Neural cell (in vitro differentiated cells): ENCODE measurements around the gene CFDP1. TPM values are rescaled to one million over a fixed set of nuclear protein-coding genes. Genes with fewer than 3 reads are reported as not detected.

ENCODE experiments used
- H2AFZ ChIP-seq: fragments of 200-600, 300-800 bp; sonication (generic), shearing (Covaris generic); 2 replicates; pipeline ENCODE4 v1.6.0; 2014; ENCODE audit warnings: low read depth, mild to moderate bottlenecking, antibody characterized with exemption, low read length, moderate library complexity
- H3F3A ChIP-seq: fragments of 200-600 bp; shearing (Covaris generic); 2 replicates; pipeline ENCODE4 v1.6.1; 2016; ENCODE audit warnings: mild to moderate bottlenecking, moderate library complexity, mixed read lengths, antibody characterized with exemption, low read length; ENCODE audit not compliant: insufficient read depth, poor library complexity, severe bottlenecking
- H3K27ac ChIP-seq: fragments of 200-600, 300-800 bp; sonication (generic), shearing (Covaris generic); 2 replicates; pipeline ENCODE4 v1.5.1; 2014; ENCODE audit warnings: mild to moderate bottlenecking, low read length, moderate library complexity
- H3K27me3 ChIP-seq: fragments of 300-800, 200-600 bp; sonication (generic), shearing (Covaris generic); 2 replicates; pipeline ENCODE4 v1.6.0; 2014; ENCODE audit warnings: mild to moderate bottlenecking, low read depth, low read length, moderate library complexity; ENCODE audit not compliant: insufficient read depth
- H3K36me3 ChIP-seq: fragments of 300-800, 200-600 bp; sonication (generic), shearing (Covaris generic); 2 replicates; pipeline ENCODE4 v1.5.1; 2014; ENCODE audit warnings: mild to moderate bottlenecking, antibody characterized with exemption, low read length, moderate library complexity; ENCODE audit not compliant: insufficient read depth
- H3K4me2 ChIP-seq: fragments of 300-800, 200-600 bp; sonication (generic), shearing (Covaris generic); 2 replicates; pipeline ENCODE4 v1.6.0; 2014; ENCODE audit warnings: mild to moderate bottlenecking, low read length
- H3K4me3 ChIP-seq: fragments of 300-800, 200-600 bp; sonication (generic), shearing (Covaris generic); 2 replicates; pipeline ENCODE4 v1.5.1; 2014; ENCODE audit warnings: mild to moderate bottlenecking, low read length, moderate library complexity
- H3K79me2 ChIP-seq: fragments of 200-600 bp; shearing (Covaris generic); replicated peaks from 2 replicates; pipeline ENCODE4 v1.6.0; 2014; ENCODE audit warnings: mild to moderate bottlenecking, low read length, moderate library complexity; ENCODE audit not compliant: insufficient read depth
- H3K9ac ChIP-seq: fragments of 300-800, 200-600 bp; sonication (generic), shearing (Covaris generic); 2 replicates; pipeline ENCODE4 v1.6.1; 2016; ENCODE audit warnings: mild to moderate bottlenecking, low read length, mixed read lengths
- H3K9me2 ChIP-seq: fragments of 200-600 bp; shearing (Covaris generic); 2 replicates; pipeline ENCODE4 v1.6.1; 2016; ENCODE audit warnings: mild to moderate bottlenecking, low read length, mixed read lengths; ENCODE audit not compliant: insufficient read depth
- H3K9me3 ChIP-seq: fragments of 200-600, 300-800 bp; sonication (generic), shearing (Covaris generic); 2 replicates; pipeline ENCODE4 v1.6.1; 2016; ENCODE audit warnings: mild to moderate bottlenecking, mixed run types, low read length, moderate library complexity, mixed read lengths
- H4K20me1 ChIP-seq: fragments of 200-600 bp; shearing (Covaris generic); 2 replicates; pipeline ENCODE4 v1.6.1; 2016; ENCODE audit warnings: mild to moderate bottlenecking, mixed run types; ENCODE audit not compliant: insufficient read depth
- EP300 ChIP-seq: fragments of 450-650 bp; conservative IDR thresholded peaks from 2 replicates; pipeline ENCODE4 v1.6.1; 2014; ENCODE audit warnings: antibody characterized with exemption, mild to moderate bottlenecking, moderate library complexity; ENCODE audit not compliant: poor library complexity, severe bottlenecking
- EZH2 ChIP-seq: fragments of 200-600, 300-800 bp; shearing (Covaris generic), sonication (generic); IDR thresholded peaks from 2 replicates; pipeline ENCODE4 v1.6.1; 2014; ENCODE audit warnings: antibody characterized with exemption, low read length, borderline replicate concordance, mild to moderate bottlenecking; ENCODE audit not compliant: insufficient read depth, poor library complexity, severe bottlenecking
- MXI1 ChIP-seq: fragments of 450-650 bp; conservative IDR thresholded peaks from 2 replicates; pipeline ENCODE4 v1.6.1; 2014; ENCODE audit warnings: antibody characterized with exemption, mild to moderate bottlenecking; ENCODE audit not compliant: poor library complexity, severe bottlenecking
- POLR2AphosphoS5 ChIP-seq: IDR thresholded peaks from 2 replicates; pipeline ENCODE4 v1.6.1; 2012
- RAD21 ChIP-seq: fragments of 450-650 bp; conservative IDR thresholded peaks from 2 replicates; pipeline ENCODE4 v1.6.1; 2014; ENCODE audit warnings: antibody characterized with exemption, mild to moderate bottlenecking, moderate library complexity
- SMC3 ChIP-seq: fragments of 450-650 bp; conservative IDR thresholded peaks from 2 replicates; pipeline ENCODE4 v1.6.1; 2014; ENCODE audit warnings: antibody characterized with exemption, mild to moderate bottlenecking, moderate library complexity; ENCODE audit not compliant: poor library complexity
- TAF1 ChIP-seq: IDR thresholded peaks from 2 replicates; pipeline ENCODE4 v1.6.1; 2012; ENCODE audit warnings: low read depth
- polyA plus RNA-seq: library from polyadenylated mRNA; depleted of rRNA; stranded (reverse); fragments of >200 nt; gene quantifications from 2 replicates; pipeline ENCODE4 v1.2.3, GENCODE V29; 2014
- TF ChIP-seq, protein P1 (sequence below): fragments of 450-650 bp; IDR thresholded peaks from 2 replicates; pipeline ENCODE4 v1.5.1; 2014; ENCODE audit warnings: antibody characterized with exemption, mild to moderate bottlenecking, moderate library complexity; ENCODE audit not compliant: poor library complexity, severe bottlenecking
- TF ChIP-seq, protein P2 (sequence below): IDR thresholded peaks from 2 replicates; pipeline ENCODE4 v1.6.1; 2012; ENCODE audit warnings: borderline replicate concordance

Gene CFDP1
- polyA plus RNA-seq, 1 donor from 2014 or later, result 201 TPM

DNA sequence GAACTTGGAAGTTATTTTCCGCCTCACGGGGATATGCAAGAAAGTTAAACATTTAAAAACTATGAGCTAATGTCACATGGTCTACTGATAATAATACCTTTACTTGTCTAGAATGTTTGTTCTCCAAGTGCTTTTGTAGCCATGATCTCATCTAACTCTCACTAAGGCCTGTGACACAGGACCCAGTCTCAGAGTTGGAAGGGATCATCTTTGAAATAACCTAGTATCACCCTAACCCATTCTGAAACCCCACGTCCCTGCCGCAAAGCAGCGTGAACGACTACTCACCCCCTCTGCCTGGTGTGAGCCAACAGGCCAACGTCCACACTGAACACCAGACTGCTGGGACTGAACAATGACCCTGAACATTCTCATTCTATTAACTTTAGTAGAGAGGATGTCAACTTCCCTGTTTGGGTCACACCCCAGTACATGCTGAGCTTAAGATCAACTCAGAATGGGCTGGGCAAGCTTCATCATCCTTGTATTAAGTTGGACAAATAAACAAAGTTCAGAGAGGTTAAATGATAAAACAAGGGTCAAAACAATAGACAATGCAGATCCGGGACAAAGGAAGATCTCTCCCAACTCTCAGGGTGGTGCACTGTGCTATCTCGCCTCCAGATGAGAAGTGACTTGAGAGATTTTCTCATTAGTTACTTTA lies 127.1 kb downstream of the CFDP1 start:
- TF ChIP-seq SMC3 (no peak), EP300 (no peak)
- no peak overlapping the region for H3K9ac ChIP-seq
- H3K27ac ChIP-seq, result no peak overlapping the region
- no peak overlapping the region for H3K4me2 ChIP-seq
- H3K27me3 ChIP-seq, result no peaks in the 10 kb centered on the region
- no peaks in the 10 kb centered on the region for H3F3A ChIP-seq
- H3K9me3 ChIP-seq, result no peaks in the 10 kb centered on the region
- peaks cover 5% of the 10 kb centered on the region for H3K36me3 ChIP-seq
- H2AFZ ChIP-seq, result no peak overlapping the region
- no peak overlapping the region for H3K4me3 ChIP-seq
- H3K9me2 ChIP-seq, result no peaks in the 10 kb centered on the region
- H3K79me2 ChIP-seq, result no peaks in the 10 kb centered on the region
- H4K20me1 ChIP-seq, result no peaks in the 10 kb centered on the region

DNA sequence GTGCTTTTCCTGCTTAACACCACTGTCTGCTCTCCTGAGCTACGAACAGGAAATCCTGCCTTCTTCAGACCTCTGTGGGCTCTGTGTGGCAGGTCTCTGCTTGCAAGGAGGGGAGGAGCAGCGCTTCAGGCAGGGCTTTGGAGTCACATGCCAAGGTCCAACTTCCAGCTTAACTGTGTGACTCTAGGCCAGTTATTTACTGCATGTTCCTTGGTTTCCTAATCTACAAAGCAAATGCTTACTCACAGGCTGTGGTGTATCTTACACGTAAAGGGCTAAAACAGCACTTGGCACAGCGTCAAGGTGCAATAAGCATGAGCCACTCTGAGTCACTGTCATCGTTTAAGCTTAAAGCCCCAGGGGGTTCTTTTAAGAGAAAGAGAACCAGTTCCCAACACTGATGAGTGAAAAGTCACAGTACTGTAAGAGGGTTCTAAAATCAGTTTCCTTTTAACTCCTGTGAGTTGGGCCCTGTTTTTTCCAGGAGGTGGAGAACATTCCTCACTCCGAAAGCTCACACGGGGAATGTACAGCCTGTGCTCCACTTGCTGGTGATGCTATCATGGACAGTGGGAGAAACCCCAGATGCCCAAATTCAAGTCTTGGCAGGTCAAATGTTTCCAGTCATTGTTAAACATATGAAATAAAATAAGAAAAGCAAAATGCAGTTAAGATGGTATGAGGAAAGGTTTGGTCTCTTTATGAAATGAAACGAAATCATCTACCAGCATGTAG lies 127.8 kb downstream of the CFDP1 start:
- TF ChIP-seq SMC3 (no peak), POLR2AphosphoS5 (no peak), EP300 (no peak), EZH2 (no peak), MXI1 (no peak), RAD21 (no peak), TAF1 (no peak)
- TF ChIP-seq, protein P1, sequence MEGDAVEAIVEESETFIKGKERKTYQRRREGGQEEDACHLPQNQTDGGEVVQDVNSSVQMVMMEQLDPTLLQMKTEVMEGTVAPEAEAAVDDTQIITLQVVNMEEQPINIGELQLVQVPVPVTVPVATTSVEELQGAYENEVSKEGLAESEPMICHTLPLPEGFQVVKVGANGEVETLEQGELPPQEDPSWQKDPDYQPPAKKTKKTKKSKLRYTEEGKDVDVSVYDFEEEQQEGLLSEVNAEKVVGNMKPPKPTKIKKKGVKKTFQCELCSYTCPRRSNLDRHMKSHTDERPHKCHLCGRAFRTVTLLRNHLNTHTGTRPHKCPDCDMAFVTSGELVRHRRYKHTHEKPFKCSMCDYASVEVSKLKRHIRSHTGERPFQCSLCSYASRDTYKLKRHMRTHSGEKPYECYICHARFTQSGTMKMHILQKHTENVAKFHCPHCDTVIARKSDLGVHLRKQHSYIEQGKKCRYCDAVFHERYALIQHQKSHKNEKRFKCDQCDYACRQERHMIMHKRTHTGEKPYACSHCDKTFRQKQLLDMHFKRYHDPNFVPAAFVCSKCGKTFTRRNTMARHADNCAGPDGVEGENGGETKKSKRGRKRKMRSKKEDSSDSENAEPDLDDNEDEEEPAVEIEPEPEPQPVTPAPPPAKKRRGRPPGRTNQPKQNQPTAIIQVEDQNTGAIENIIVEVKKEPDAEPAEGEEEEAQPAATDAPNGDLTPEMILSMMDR, result no peak
- TF ChIP-seq, protein P2, sequence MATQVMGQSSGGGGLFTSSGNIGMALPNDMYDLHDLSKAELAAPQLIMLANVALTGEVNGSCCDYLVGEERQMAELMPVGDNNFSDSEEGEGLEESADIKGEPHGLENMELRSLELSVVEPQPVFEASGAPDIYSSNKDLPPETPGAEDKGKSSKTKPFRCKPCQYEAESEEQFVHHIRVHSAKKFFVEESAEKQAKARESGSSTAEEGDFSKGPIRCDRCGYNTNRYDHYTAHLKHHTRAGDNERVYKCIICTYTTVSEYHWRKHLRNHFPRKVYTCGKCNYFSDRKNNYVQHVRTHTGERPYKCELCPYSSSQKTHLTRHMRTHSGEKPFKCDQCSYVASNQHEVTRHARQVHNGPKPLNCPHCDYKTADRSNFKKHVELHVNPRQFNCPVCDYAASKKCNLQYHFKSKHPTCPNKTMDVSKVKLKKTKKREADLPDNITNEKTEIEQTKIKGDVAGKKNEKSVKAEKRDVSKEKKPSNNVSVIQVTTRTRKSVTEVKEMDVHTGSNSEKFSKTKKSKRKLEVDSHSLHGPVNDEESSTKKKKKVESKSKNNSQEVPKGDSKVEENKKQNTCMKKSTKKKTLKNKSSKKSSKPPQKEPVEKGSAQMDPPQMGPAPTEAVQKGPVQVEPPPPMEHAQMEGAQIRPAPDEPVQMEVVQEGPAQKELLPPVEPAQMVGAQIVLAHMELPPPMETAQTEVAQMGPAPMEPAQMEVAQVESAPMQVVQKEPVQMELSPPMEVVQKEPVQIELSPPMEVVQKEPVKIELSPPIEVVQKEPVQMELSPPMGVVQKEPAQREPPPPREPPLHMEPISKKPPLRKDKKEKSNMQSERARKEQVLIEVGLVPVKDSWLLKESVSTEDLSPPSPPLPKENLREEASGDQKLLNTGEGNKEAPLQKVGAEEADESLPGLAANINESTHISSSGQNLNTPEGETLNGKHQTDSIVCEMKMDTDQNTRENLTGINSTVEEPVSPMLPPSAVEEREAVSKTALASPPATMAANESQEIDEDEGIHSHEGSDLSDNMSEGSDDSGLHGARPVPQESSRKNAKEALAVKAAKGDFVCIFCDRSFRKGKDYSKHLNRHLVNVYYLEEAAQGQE, result no peak
- Histone ChIP-seq H3K9me3 (no peaks in the 10 kb centered on the region), H3K27me3 (no peaks in the 10 kb centered on the region), H3K36me3 (peaks cover 5% of the 10 kb centered on the region), H3K9me2 (no peaks in the 10 kb centered on the region), H3K9ac (no peak overlapping the region), H3K27ac (no peak overlapping the region), H3K4me3 (no peak overlapping the region), H3F3A (no peaks in the 10 kb centered on the region), H3K79me2 (no peaks in the 10 kb centered on the region), H3K4me2 (no peak overlapping the region), H2AFZ (no peak overlapping the region), H4K20me1 (no peaks in the 10 kb centered on the region)
